CD4-positive, CD25-positive, alpha-beta regulatory T cell (primary cell): ENCODE measurements around the gene BABAM2. TPM values are rescaled to one million over a fixed set of nuclear protein-coding genes. Genes with fewer than 3 reads are reported as not detected.
A peak's percentile ranks its signal among the peaks of the same experiment; 100 is the strongest.
"Not testable (repeated sequence)": the region's sequence is repeated elsewhere in the genome, so short reads cannot be mapped to it uniquely, and the experiment has no call there.

Experiments
- ATAC-seq, 2 donors: fragments of 150-1000 bp; cut with Tn5 transposase; one replicate each; pipeline ENCODE4 v1.10.0; 2021; ENCODE audit warnings: low read depth in 2 of 2, moderate number of reproducible peaks in 2 of 2, moderate library complexity in 1 of 2
- DNase-seq, 3 donors: peaks; one replicate each; pipeline versions ENCODE4 v3.0.0 to v3.0.0-alpha.2; 2012 to 2022; ENCODE audit warnings: mixed read lengths in 1 of 3
- H3K27ac ChIP-seq: one replicate; pipeline ENCODE4 v1.7.0; 2013; ENCODE audit warnings: mild to moderate bottlenecking, low read length; ENCODE audit not compliant: insufficient read depth, poor library complexity, severe bottlenecking
- H3K27me3 ChIP-seq: one replicate; pipeline ENCODE4 v1.7.0; 2013; ENCODE audit warnings: low read length; ENCODE audit not compliant: control insufficient read depth, insufficient read depth
- H3K36me3 ChIP-seq: one replicate; pipeline ENCODE4 v1.7.0; 2013; ENCODE audit warnings: mild to moderate bottlenecking, low read length, moderate library complexity; ENCODE audit not compliant: control insufficient read depth, insufficient read depth
- H3K4me1 ChIP-seq: 2 replicates; pipeline ENCODE4 v1.7.0; 2013; ENCODE audit warnings: mild to moderate bottlenecking, low read length; ENCODE audit not compliant: insufficient read depth, control insufficient read depth, poor library complexity, severe bottlenecking
- H3K4me3 ChIP-seq: one replicate; pipeline ENCODE4 v1.7.0; 2013; ENCODE audit warnings: low read depth, mild to moderate bottlenecking, low read length, moderate library complexity
- H3K9me3 ChIP-seq, 2 experiments: 1 replicate in 1 of 2; 2 replicates in 1 of 2; pipeline ENCODE4 v1.7.0; 2013; ENCODE audit warnings: low read length in 2 of 2, mild to moderate bottlenecking in 1 of 2, moderate library complexity in 1 of 2; ENCODE audit not compliant: control insufficient read depth in 2 of 2
- H3K27ac Mint-ChIP-seq, 3 donors: one replicate each; pipeline ENCODE4 v1.8.0; 2020 to 2022; ENCODE audit warnings: mild to moderate bottlenecking in 3 of 3, mixed read lengths in 3 of 3, moderate library complexity in 2 of 3
- H3K27me3 Mint-ChIP-seq: one replicate; pipeline ENCODE4 v1.8.0; 2022; ENCODE audit warnings: mild to moderate bottlenecking, mixed read lengths
- H3K36me3 Mint-ChIP-seq: one replicate; pipeline ENCODE4 v1.8.0; 2020; ENCODE audit warnings: mixed read lengths
- H3K4me1 Mint-ChIP-seq, 4 donors: one replicate each; pipeline ENCODE4 v1.8.0; 2020 to 2022; ENCODE audit warnings: mixed read lengths in 4 of 4, mild to moderate bottlenecking in 1 of 4
- H3K4me3 Mint-ChIP-seq, 4 donors: one replicate each; pipeline ENCODE4 v1.8.0; 2020 to 2022; ENCODE audit warnings: mild to moderate bottlenecking in 4 of 4, mixed read lengths in 4 of 4, moderate library complexity in 3 of 4
- H3K9me3 Mint-ChIP-seq, 7 donors: one replicate each; pipeline ENCODE4 v1.8.0; 2020 to 2022; ENCODE audit warnings: mixed read lengths in 7 of 7, mild to moderate bottlenecking in 3 of 7, moderate library complexity in 2 of 7
- polyA plus RNA-seq, 4 donors: library from polyadenylated mRNA; unstranded; fragments of 300-500 nt; fragmentation: Illumina TruSeq; gene quantifications; one replicate each; pipeline ENCODE4 v1.2.3, GENCODE V29; 2021
- total RNA-seq: library from RNA; stranded (reverse); gene quantifications from one replicate; pipeline ENCODE4 v1.2.3, GENCODE V29; 2022

BABAM2 gene
- total and polyA plus RNA-seq, 5 donors from 2014 or later: 42.9 to 70.0 (median 58.5) TPM

DNA sequence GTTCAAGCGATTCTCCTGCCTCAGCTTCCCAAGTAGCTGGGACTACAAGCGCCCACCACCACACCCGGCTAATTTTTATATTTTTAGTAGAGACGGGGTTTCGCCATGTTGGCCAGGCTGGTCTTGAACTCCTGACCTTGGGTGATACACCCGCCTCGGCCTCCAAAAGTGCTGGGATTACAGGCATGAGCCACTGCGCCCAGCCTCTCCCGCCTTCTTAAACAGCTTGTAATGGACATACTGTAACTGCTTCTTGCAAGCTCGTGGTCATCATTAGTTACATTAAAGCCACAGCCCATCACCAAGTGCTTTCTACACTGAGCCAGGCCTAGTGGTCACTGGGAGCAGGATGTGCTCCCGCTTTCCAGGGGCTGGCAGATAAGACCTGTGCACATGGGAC lies 444.7 kb downstream of the BABAM2 start:
- peaks cover 19% of the 10 kb centered on the region for H3K36me3 Mint-ChIP-seq
- not testable (repeated sequence) for H3K36me3 ChIP-seq, H3K4me3 ChIP-seq, H3K27me3 ChIP-seq, H3K9me3 ChIP-seq, H3K4me3 Mint-ChIP-seq, ATAC-seq, DNase-seq, H3K27ac ChIP-seq, H3K27ac Mint-ChIP-seq, H3K9me3 Mint-ChIP-seq, H3K4me1 Mint-ChIP-seq, H3K27me3 Mint-ChIP-seq, H3K4me1 ChIP-seq

DNA sequence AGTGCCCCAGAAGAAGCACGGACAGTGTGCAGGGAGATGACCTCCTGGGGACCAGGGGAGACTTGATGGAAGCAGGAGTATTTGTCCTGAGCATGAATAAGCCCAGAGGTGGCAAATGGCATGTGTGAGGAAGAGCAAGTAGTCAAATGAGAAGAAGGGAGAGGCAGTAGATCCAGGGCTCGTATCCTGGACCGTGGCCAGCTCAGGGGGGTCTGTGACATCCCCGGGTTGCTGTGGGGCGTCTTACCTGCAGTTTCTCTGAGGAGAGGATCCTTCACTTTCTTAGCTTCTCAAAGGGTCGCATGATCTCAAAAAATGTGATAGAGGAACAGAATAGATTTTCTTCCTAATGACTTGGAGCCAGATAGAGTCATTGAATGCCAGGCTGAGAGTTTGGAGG lies 445.1 kb downstream of the BABAM2 start:
- Histone ChIP-seq H3K36me3 (peaks cover 6% of the 10 kb centered on the region), H3K27ac (no peak overlapping the region), H3K4me3 (no peak overlapping the region), H3K4me1 (no peaks in the 10 kb centered on the region), H3K9me3 (no peaks in the 10 kb centered on the region), H3K27me3 (no peaks in the 10 kb centered on the region)
- H3K4me3 Mint-ChIP-seq: no peak overlapping the region
- DNase-seq (no peak), ATAC-seq (no peak)
- H3K9me3 Mint-ChIP-seq: no peaks in the 10 kb centered on the region
- peaks cover 16% of the 10 kb centered on the region for H3K36me3 Mint-ChIP-seq
- H3K4me1 Mint-ChIP-seq: peaks cover 0 to 6% (median 4%) of the 10 kb centered on the region in 4 donors
- H3K27me3 Mint-ChIP-seq: no peaks in the 10 kb centered on the region
- peak overlapping the region; percentile 72 to 76 (median 74) for H3K27ac Mint-ChIP-seq

DNA sequence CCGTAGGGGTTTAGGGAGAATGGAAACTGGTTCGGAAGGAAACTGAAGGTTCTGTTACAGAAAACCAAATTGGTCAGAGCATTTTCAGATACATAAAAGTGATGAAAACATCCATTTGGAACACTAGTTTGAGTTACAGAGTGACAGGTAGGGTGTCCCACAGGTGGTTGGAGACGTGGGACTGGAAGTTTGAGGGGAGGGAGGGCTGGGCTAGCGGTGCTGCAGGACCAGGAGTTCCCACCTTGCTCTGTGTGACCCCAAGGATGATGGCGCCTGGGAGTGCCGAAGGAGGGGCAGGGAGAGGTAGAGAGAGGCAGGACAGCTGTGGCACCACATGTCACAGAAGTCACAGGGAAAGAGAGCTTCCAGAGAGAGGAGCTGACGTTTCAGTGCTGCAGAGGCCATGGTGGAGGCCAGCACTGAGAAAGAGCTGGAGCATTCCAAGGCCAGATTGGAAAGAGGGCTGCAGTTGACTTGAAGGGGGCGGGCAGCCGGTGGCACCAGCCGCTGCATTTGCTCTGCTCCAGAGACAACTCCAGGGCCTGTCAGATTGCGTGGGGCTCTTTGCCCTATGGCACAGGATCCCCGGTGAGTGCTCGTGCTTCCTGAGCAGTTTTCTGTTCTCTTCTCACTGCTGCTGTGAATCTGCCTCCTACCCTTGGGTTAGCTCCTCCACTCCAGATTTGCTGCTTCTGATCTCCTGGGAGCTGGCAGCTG lies 445.9 kb downstream of the BABAM2 start:
- peaks cover 0 to 9% (median 4%) of the 10 kb centered on the region in 4 donors for H3K4me1 Mint-ChIP-seq
- no peak overlapping the region for H3K27ac ChIP-seq
- no peak overlapping the region for H3K4me3 Mint-ChIP-seq
- no peaks in the 10 kb centered on the region for H3K9me3 Mint-ChIP-seq
- no peak for DNase-seq
- H3K4me1 ChIP-seq: no peaks in the 10 kb centered on the region
- H3K9me3 ChIP-seq: no peaks in the 10 kb centered on the region
- H3K36me3 Mint-ChIP-seq: peaks cover 10% of the 10 kb centered on the region
- ATAC-seq: no peak
- peak overlapping the region; percentile 74 to 76 (median 76) for H3K27ac Mint-ChIP-seq
- peaks cover 6% of the 10 kb centered on the region for H3K36me3 ChIP-seq
- H3K27me3 Mint-ChIP-seq: no peaks in the 10 kb centered on the region
- no peaks in the 10 kb centered on the region for H3K27me3 ChIP-seq
- H3K4me3 ChIP-seq: no peak overlapping the region

DNA sequence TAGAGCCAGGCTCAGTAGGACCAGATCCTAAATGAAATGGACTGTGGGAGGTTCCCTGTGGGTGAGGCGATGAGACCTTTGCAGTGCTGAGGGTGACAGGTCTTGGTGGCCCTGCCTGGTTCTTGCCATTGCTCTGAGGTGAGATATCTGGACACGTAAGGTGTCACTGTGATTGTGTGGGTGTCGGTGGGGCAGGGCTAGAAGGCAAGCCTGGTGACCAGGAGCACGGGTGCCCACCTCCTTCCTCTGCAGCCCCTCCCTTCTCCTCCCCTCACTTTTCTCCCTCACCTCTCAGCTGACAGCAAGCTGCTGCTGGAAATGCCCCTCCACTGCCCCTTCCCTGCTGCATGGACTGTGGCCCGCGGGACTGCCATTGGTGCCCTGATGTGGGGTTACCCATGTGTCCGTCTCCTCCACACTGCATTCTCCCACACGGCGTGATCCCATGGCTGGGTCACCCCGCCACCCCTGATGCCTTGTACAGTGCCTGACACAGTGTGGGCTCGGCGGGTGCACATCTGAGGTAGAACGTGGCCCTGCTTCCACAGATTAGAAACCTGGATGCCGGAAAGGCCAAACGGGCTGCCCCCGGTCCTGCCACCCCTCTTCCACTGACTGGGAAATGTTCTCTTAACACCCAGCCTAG lies 446.6 kb downstream of the BABAM2 start:
- H3K9me3 ChIP-seq: no peaks in the 10 kb centered on the region
- H3K4me1 ChIP-seq: no peaks in the 10 kb centered on the region
- H3K27ac ChIP-seq: no peak overlapping the region
- peaks cover 9% of the 10 kb centered on the region for H3K36me3 Mint-ChIP-seq
- no peaks in the 10 kb centered on the region for H3K27me3 ChIP-seq
- H3K36me3 ChIP-seq: peaks cover 6% of the 10 kb centered on the region
- no peaks in the 10 kb centered on the region for H3K27me3 Mint-ChIP-seq
- H3K4me1 Mint-ChIP-seq: peaks cover 0 to 9% (median 4%) of the 10 kb centered on the region in 4 donors
- no peaks in the 10 kb centered on the region for H3K9me3 Mint-ChIP-seq
- ATAC-seq (no peak), DNase-seq (no peak)
- peak overlapping the region in 2 of 3 donors; percentile 23 to 76 for H3K27ac Mint-ChIP-seq
- no peak overlapping the region for H3K4me3 ChIP-seq
- H3K4me3 Mint-ChIP-seq: no peak overlapping the region

DNA sequence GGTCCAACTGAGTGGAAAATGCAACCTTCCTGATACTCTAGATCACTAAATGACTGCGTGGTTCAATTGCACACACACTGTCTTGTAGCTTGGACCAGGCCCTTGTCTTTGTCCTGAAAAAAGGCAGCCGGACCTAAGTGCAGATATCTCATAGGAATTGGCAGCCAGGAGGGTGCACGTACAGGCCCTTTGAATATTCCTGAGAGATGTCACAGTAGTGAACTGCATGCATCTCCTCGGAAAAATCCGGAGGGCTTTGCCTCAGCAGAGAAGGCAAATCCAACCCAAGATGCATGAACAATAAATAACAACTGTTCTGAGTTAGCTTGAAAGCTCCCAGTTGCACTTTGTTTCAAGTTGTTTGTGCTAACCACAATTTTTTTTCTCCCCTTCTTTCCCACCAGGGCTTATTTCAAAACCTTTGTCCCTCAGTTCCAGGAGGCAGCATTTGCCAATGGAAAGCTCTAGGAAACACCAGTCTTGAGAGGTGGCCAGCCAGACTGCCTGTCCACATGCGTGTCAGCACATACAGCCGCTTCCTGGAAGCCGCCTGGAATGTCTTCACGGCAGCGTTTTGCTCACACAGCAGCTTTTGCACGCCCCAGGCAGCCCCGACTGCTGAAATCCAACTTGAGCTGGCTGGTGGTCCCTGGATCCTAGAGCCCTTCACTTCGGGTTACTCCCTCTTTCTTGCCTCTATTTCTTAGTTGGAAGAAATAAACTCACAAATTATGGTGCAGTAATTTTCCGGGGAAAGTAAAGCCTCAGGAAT lies 447.7 kb downstream of the BABAM2 start:
- H3K27me3 Mint-ChIP-seq: no peaks in the 10 kb centered on the region
- Histone ChIP-seq H3K4me1 (no peaks in the 10 kb centered on the region), H3K27me3 (no peaks in the 10 kb centered on the region), H3K4me3 (no peak overlapping the region), H3K36me3 (peaks cover 6% of the 10 kb centered on the region), H3K27ac (no peak overlapping the region), H3K9me3 (no peaks in the 10 kb centered on the region)
- peak overlapping the region in 2 of 3 donors; percentile 23 to 65 for H3K27ac Mint-ChIP-seq
- DNase-seq: no peak
- no peak overlapping the region for H3K4me3 Mint-ChIP-seq
- peaks cover 9% of the 10 kb centered on the region for H3K36me3 Mint-ChIP-seq
- ATAC-seq: no peak
- H3K9me3 Mint-ChIP-seq: no peaks in the 10 kb centered on the region
- peaks cover 0 to 11% (median 6%) of the 10 kb centered on the region in 4 donors for H3K4me1 Mint-ChIP-seq

DNA sequence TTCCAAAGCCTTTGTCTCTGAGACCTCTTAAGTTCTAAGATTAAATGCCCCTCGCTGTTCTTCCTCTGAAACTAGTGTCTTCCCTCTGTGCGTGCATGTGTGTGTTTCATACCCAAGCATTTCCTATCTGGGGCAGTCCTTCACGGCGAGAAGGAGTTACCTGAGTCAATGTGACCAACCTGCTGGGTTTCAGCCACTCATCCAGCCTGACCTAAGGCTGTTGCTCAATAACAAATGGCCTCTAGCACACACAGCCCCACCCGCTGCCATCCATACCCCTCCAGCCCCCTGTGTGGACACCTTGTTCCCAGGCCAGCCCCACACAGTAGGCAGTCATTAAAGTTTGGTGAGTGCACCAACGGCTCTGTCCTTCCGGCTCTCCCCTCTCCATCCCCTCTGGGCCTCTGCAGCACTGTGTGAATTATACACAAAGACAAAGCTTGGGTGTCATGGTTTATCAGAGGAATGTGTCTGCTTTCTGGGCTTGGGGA lies 448.3 kb downstream of the BABAM2 start:
- no peak overlapping the region for H3K4me3 ChIP-seq
- H3K27ac ChIP-seq: no peak overlapping the region
- Mint-ChIP-seq H3K36me3 (peaks cover 9% of the 10 kb centered on the region), H3K4me3 (no peak overlapping the region), H3K27me3 (no peaks in the 10 kb centered on the region), H3K9me3 (no peaks in the 10 kb centered on the region), H3K27ac (peak overlapping the region in 1 of 3 donors; percentile 65), H3K4me1 (peaks cover 0 to 11% (median 7%) of the 10 kb centered on the region in 4 donors)
- no peaks in the 10 kb centered on the region for H3K9me3 ChIP-seq
- ATAC-seq: no peak
- no peak for DNase-seq
- H3K27me3 ChIP-seq: no peaks in the 10 kb centered on the region
- no peaks in the 10 kb centered on the region for H3K4me1 ChIP-seq
- H3K36me3 ChIP-seq: peaks cover 6% of the 10 kb centered on the region

DNA sequence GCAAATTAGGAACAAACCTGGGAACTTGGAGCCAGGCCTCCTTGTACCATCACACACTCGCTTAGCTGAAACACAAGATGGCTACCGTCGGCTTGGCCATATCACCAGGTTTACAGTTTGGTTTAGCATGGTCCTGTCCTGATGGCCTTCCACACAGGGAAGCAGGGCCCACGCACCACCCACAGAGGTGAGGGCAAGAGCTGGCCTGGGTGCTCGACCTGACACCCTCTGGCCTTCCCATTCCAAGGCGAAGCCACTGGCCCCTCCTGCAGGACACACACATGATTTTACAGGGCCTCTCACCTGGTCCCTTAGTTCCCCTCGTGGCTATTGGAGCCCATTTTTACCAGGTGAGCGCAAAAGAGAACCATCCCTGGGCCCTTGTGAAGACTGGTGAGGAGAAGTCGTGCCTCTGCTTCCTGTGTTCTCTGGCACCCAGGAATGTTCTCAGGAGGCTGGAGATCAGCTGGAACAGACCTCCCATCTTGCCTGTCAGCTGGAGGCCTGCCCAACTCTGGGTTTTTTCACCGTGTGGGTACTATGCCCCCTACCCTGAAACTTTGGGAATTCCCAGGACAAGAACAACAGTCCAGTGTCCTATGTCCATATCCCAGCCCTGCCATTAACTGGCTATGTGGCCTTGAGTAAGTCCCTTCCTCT lies 449.1 kb downstream of the BABAM2 start:
- Histone ChIP-seq H3K4me3 (no peak overlapping the region), H3K27me3 (no peaks in the 10 kb centered on the region), H3K27ac (no peak overlapping the region), H3K9me3 (no peaks in the 10 kb centered on the region), H3K36me3 (peaks cover 6% of the 10 kb centered on the region), H3K4me1 (no peaks in the 10 kb centered on the region)
- ATAC-seq (no peak), DNase-seq (no peak)
- peaks cover 0 to 11% (median 7%) of the 10 kb centered on the region in 4 donors for H3K4me1 Mint-ChIP-seq
- H3K36me3 Mint-ChIP-seq: peaks cover 9% of the 10 kb centered on the region
- no peaks in the 10 kb centered on the region for H3K27me3 Mint-ChIP-seq
- peak overlapping the region in 1 of 3 donors; percentile 43 for H3K27ac Mint-ChIP-seq
- H3K4me3 Mint-ChIP-seq: no peak overlapping the region
- H3K9me3 Mint-ChIP-seq: no peaks in the 10 kb centered on the region
